ENCODE measurements around the gene ZNF555.
"Not testable (repeated sequence)": the region's sequence is repeated elsewhere in the genome, so short reads cannot be mapped to it uniquely, and the experiment has no call there.

The ZNF555 gene

DNA sequence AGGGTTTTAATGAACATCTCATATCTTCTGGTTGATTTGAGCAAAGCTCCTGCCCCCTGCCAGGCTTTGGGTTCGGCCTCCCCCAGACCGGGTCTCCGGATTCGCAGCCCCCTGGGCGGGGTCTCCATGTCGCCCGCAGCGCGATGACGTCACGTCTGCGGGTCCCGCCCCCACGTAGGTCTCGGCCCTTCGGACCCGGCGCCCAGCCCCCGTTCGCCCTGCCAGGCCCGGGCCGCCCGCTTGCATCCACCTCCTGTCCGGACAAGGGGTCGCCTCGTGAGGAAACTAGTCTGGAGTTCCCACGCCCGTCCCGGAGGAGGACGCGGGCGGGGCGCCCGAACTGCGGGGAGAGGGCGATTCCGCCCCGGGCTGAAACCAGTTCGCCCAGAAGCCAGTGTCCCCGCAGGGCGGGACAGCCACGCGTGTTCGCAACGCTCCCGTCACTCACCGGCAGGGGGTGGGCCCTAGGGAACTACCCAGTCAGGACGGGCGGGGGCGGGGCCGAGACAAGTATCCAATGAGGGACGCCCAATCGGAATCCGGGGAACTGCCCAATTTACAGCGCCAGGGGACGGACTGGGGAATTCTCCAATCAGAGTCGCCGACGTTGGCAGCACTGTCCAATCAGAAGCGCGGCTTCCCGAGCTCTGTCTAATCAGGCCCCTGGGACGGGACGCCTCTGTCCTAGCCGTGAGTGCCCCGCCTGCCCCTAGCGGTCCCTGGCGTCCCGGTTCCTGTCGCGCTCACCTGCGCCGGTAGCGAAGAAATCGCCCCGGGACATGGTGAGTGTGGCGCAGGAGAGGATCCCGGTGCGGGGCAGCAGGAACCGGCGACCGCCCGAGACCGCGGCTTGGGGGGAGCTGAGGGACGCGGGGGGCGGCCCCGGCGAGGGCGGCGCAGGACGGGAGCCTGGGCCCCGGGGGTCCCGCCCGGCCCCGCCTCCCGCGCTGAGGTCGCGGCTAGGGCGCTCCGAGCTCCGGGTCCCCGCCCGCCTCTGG is at the start of gene ZNF555:
Gene ZNF555, plus strand, starts transcription at position 682 of the 998 bp plus-strand sequence. Its CDS starts 98 bp downstream, at position 780.
- peak; percentile 89 for DNase-seq

DNA sequence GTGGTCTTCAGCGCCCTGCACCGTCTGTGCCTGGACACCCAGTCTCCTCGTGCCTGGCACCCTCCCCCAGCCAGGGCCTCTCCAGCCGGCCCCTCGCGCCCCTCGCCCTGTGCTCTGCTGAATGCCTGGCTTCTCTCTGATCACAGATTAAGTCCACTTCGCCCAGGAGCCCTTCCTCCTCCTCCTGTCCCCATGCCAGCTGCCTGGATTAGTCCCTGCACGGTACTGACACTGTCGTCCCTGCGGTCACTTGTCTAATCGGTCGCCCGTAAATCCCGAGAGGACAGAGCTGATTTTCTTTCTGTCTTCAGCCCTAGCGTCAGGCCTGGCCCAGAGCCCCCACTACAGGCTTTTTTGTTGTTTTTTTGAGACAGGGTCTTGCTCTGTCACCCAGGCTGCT is 49.4 kb upstream of the ZNF555 start:
- no peak for DNase-seq

DNA sequence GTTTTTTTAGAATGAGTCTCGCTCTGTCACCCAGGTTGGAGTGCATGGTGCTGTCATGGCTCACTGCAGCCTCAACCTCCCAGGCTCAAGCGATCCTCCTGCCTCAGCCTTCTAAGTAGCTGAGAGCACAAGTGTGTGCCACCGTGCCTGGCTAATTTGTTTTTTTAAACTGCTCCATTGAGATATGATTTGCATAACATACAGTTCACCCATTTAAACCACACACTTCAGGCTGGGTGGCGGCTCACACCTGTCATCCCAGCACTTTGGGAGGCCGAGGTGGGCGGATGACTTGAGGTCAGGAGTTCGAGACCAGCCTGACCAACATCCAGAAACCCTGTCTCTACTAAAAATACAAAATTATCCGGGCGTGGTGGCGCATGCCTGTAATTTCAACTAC is 48.6 kb upstream of the ZNF555 start:
- DNase-seq = not testable (repeated sequence)

DNA sequence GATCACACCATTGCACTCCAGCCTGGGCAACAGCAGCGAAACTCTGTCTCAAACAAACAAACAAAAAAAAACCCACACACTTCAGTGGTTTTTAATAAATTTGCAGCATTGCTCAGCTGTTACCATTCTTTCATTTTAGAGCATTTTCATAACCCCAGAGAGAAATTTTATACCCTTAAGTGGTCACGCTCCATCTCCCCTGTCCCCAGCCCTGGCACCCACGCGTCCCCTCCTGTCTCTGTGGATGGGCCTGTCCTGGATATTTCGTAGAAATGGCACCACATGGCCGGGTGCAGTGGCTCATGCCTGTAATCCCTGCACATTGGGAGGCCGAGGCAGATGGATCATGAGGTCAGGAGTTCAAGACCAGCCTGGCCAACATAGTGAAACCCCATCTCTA is 48.1 kb upstream of the ZNF555 start:
- no peak for DNase-seq

DNA sequence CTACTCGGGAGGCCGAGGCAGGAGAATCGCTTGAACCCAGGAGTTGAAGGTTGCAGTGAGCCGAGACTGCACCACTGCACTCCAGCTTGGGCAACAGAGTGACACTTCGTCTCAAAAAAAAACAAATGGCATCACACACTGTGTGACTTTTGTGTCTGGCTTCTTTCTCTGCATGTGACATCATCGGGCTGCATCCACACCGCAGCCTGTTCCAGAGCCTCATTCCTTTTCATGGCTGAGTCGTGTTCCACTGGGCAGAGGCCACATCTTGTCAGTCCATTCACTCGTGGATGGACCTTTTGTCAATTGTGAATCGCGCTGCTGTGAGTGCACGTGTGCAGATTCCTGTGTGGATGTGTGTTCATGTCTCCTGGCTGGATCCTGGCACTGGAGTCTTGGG is 47.7 kb upstream of the ZNF555 start:
- no peak for DNase-seq

DNA sequence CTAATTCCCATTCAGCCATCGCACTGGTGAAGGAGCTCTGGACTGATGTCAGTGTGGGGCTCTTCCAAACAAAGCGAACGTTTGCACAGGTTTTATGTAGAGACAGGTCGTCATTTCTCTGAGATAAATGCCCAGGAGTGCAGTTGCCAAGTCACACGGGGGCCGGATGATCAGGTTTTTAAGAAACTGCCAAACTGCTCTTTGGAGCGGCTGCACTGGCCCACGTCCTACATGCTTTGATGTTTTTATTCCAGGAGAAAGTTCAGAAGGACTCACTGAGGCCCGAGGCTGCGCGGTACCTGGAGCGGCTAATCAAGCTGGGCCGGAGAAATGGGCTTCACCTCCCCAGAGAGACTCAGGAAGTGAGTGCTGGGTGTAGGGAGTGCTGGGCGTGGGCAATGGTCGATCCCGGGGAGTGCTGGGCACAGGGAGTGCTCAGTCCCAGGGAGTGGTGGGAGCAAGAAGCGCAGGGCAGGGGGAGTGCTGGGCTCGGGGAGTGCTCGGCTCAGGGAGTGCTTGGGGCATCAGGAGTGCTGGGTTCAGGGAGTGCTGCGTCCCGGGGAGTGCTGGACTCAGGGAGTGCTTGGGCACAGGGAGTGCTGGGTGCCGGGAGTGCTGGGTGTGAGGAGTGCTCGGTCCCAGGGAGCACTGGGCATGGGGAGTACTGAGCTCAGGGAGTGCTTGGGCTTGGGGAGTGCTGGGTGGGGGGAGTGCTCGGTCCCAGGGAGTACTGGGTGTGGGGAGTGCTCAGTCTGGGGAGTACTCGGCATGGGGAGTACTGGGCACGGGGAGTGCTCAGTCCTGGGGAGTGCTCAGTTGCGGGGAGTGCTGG is 45.2 kb upstream of the ZNF555 start:
- DNase-seq = no peak

DNA sequence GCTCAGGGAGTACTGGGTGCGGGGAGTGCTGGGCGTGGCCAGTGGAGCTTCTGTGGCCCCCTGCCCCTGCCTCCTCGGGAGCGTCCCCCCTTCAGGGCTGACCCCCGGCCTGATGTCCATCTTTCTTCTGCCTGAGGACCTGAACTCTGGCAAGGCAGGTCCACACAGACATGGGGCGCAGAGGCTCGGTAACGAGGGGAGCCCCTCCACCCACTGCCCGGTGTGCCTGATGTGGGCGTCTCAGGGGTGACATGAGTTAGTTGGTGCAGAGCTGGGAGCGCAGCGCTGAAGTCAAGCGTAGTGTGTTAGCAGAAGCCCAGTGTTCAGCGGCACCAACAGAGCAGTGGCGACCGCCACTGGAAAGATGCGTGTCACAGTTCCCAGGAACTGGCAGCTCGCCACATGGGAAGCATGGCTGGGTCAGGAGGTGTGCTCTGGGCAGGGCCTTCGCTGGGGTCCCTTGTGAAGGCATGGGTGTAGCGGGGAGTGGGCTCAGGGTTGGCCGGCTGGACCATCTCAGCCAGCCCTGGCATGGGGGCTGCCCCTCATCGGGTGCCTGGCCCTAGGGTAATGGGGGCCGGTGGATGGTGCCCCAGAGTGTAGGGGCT is 44.5 kb upstream of the ZNF555 start:
- DNase-seq = no peak

DNA sequence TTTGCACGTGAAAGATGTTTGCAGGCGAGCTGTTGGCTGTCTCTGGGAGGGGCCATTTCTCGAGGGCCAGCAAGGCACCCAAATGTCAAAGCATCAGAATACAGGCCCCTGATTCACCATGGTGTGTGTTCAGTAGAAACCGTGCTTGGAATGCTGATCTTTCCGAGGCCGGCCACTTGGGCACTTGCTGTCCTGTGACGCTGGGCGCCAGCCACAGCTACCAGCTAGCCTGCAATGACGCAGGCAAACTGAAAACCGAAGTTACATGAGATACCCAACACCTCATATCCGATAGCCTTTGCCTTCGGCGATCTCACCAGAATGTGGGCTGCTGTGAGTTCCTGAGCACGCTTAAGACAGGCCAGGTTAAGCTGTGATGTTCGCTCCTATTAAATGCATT is 44.0 kb upstream of the ZNF555 start:
- DNase-seq = no peak

DNA sequence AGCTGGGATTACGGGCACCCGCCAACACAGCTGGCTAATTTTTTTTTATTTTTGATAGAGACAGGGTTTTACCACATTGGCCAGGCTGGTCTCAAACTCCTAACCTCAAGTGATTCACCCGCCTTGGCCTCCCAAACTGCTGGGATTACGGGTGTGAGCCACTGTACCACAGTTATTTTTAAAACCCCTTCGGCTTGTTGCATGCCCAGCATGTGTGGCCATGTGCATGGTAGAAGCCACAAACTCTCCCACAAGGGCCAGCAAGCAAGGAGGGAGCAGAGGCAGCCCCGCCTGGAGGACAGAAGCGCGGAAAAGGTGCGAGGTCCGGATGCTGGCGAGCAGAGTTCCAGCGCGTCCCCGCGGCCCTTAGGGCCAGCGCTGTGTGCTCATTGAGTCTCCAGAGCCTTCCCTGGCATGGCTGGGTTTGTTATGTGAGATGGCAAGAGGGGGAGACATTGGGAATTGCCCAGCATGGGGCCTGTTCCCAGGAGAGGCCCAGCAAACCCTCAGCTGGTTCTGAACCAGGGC is 43.1 kb upstream of the ZNF555 start:
- DNase-seq = no peak

DNA sequence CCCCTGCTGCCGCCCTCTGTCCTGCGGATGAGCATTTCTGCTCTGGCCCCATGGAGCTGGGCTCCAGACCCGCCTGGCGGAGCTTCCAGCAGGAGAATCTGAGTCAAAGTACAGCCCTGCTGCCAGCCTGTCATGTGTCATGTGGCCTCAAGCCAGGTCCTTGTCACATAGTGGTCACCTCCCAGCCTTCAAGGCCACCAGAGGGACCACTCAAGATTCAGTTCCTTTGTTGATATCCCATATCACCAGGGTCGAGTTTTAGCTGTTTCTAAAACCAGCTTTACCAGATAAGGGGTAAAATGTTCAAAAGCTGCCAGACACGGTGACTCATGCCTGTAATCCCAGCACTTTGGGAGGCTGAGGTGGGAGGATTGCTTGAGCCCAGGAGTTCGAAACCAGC is 42.5 kb upstream of the ZNF555 start:
- DNase-seq = no peak

DNA sequence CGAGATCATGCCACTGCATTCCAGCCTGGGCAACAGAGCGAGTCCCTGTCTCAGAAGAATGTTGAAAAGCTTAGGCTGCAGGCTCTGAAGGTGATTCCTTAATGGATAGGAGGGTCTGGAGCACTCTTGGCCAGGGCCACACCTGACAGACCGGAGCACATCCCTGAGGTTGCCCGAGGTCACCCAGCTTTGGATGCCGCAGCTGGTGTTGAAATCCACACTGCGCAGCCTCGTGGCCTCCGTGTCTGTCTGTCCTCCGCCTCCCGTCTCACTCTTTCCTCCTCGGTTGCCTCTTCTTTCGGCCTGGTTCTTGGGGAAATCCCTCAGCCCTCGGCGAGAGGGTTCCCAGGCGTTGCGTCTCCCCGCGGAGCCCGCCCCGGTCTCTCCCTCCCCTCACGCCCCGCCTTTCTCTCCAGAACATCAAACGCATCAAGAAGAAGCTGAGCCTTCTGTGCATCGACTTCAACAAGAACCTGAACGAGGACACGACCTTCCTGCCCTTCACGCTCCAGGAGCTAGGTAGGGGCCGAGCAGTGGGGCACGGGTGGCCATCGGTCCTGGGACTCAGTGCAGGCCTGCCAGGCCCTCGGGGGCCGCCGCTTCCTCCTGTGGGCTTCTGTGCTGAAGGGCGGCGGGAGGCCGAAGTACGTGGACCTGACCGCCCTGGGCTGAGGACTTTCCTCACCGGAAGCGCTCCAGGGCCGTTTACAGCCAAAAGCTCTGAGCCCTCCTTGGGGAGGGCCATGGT is 41.8 kb upstream of the ZNF555 start:
- no peak for DNase-seq

DNA sequence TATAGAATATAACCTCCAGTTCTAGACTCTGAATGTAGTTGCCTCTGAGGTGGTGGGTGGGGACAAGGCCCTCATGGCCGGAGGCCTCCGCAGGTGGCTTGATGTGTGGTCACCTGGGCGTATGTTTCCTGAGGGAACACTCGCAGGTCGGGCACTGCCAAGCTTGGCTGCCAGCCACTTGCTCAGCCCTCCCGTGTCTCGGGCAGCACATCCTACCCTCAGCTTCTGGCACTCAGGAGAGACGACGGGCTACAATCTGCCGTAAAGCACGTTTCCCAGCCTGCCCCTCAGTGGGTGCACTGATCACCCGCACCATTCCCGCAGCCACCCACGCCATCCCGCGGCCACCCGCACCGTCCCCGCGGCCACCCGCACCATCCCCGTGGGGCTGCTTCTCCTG is 40.8 kb upstream of the ZNF555 start:
- no peak for DNase-seq

DNA sequence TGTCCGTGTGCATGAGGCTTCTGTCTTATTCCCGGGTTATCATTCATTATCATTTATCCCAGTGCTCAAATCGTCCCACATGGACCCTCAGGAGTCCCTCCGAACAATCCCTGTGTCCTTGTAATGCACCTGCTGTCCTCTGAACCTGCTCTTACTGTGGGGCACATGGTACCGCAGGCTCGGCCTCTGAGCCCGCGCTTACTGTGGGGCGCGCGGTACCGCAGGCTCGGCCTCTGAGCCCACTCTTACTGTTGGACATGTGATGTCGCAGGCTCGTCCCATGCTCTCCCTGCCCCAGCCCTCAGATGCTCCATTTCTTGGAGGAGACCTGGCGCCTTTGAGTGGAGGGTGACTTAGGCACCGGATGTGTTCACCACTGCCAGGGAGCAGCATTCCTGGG is 38.4 kb upstream of the ZNF555 start:
- no peak for DNase-seq

DNA sequence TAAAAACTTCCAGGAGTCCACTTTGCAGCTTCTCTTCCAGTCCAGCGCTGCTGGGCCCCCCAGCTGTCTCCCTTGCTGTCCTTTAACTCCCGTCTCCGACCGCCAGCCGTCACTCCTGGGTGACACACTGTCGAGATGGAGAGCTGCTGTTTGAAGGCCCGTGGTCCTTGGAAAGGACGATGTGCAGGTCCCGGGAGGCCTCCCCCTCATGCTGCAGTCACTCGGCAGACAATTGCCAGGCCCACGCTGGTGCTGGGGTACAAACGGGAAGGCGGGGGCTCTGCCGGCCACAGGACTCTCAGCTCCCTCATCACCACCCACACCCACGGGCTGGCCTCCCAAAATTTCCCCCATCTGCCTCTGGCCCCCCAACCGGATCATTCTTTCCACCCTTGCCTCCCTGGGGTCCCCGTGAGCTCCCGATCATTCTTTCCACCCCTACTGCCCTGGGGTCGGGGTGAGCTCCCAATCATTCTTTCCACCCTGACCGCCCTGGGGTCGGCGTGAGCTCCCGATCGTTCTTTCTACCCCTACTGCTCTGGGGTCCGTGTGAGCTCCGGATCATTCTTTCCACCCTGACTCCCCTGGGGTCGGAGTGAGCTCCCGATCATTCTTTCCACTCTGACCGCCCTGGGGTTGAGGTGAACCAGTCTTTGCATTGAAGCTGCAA is 37.7 kb upstream of the ZNF555 start:
- DNase-seq = no peak

DNA sequence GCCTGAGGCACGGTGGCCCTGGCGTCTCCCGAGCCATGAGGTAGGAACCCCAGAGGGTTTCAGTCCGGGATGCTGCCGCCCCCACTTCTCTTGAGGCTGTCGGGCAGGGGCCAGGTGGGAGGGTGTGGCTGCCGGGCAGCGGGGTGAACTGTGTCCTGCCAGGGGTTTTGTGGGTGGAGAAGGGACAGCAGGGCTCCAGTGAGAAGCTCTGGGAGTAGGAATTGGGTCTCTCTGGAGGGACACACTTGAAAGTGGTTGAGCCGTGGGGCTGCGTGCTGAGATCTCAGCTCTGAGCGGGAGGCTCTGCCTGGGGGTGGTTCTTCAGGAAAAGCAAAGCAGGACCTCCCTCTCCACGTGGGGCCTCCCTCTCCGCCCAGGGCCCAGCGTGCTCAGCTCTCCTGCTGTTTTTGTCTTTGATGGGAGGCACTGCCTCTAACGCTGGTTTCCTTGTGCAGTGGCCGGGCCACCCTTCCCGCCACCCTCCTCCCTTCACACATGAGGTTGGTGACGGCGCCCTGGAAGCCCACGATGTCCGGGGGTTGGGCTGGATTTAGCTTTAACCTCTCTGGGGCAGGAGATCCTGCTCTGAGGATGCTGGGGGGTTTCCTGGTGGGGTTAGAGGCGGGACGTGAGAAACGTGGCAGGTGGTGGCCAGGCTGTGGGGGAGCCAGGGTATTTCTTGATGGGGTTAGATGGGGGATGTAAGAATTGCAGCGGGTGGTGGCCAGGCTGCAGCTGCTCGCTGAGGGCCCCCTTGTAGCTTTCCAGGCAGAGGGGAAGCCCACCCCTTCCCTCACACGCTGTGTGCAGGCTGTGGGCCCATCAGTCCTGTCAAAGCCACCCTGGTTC is 36.9 kb upstream of the ZNF555 start:
- DNase-seq = no peak

DNA sequence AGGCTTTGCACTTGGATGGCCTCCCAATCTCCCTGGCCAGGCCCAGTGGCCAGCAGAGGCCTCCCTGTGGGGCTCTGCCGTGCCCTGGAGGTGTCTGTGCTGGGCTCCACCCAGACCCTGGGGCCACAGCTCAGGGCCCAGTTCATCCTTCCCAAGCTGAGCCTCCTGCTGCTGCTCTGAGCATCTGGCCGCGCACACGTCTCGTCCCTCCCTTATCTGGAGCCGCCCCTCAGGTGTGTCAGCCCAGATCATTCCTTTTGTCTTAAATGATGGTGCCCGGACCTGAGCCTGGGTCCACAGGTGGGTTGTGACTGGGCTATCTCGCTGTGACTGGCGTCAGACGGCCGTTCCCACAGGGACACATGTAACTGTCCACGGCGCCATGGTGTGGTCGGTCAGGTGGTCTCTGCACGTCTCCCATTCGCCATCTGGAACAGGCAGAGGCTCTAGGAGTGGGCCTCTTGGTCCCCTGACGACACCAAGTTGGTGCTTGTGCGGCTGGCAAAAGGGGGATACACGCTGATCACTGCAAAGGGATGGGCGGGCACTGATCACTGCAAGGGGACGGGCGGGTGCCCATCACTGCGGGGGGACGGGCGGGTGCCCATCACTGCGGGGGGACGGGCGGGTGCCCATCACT is 35.9 kb upstream of the ZNF555 start:
- no peak for DNase-seq

DNA sequence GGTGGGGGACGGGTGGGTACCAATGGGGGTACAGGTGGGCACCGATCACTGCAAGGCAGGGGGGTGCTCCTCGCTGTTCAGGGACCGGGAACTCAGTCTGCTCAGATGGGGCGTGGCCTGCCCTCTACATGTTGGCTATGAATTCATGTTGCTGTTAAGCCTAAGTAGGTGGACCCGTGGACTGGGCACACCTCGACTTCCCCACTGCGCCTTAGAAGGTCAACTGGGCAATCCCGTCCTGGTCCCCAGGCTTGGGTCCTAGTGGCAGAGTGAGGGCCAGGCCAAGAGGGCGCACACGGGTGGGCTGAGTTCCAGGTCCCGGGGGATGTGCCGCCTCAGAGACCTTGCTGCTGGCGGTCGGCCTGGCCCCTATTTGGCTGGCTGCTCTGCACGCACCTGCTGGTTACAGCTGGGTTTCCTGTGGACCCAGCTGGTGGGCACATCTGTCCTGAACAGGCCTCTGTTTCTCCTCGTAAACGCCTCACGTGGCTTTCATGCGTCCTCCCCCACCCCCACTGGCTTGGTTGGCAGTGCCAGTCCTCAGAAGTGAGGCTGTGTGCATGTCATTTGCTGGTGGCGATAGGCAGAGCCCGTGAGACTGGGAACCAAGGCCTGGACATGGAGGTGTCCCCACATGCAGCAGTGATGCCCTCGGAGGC is 35.2 kb upstream of the ZNF555 start:
- no peak for DNase-seq

DNA sequence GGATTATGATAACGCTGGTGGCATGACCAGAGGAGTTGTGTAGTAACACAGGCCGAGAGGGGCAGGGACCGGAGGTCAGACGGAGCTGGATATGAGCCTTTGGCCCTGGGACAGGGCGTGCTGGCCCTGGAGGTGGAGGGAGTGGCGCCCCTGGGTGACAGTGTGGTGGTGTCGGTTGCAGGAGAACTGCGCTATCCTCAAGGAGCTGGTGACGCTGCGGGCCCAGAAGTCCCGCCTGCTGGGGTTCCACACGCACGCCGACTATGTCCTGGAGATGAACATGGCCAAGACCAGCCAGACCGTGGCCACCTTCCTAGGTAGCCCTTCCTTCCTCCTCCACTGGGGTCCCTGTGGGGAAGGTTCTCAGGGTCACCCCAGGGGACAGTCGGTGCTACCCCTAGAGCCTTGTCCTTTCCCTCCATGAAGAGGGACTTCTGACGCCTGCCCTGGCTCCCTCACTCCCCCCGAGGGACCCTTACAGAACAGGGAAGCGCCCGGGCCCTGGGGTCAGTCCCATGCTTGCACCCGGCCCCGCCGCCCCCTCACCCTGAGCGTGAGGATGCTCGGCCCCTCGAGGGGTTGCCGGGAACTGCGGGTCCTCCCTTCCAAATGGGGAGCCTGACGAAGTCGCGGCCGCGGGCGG is 34.4 kb upstream of the ZNF555 start:
- DNase-seq = no peak
